Measurements from ENCODE around the gene NISCH. TPM values are rescaled to one million over a fixed set of nuclear protein-coding genes. Genes with fewer than 3 reads are reported as not detected.

NISCH gene
- polyA plus RNA-seq, 4 donors, result 95.0 to 110 (median 105) TPM

DNA sequence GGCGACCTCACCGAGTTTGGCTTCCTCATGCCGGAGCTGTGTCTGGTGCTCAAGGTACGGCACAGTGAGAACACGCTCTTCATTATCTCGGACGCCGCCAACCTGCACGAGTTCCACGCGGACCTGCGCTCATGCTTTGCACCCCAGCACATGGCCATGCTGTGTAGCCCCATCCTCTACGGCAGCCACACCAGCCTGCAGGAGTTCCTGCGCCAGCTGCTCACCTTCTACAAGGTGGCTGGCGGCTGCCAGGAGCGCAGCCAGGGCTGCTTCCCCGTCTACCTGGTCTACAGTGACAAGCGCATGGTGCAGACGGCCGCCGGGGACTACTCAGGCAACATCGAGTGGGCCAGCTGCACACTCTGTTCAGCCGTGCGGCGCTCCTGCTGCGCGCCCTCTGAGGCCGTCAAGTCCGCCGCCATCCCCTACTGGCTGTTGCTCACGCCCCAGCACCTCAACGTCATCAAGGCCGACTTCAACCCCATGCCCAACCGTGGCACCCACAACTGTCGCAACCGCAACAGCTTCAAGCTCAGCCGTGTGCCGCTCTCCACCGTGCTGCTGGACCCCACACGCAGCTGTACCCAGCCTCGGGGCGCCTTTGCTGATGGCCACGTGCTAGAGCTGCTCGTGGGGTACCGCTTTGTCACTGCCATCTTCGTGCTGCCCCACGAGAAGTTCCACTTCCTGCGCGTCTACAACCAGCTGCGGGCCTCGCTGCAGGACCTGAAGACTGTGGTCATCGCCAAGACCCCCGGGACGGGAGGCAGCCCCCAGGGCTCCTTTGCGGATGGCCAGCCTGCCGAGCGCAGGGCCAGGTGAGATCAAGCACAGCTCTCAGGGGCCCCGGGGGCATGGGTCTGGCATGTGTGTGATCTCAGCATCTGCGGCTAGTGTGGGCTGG, 32.6 kb downstream of the NISCH start:
- DNase-seq (ENCODE audit: low read depth in 4 of 4, low spot score in 3 of 4), result no peak

- no peak for DNase-seq (ENCODE audit: low read depth in 4 of 4, low spot score in 3 of 4)
These were observed 33.3 kb downstream of the NISCH start for GRCh38 chr3:52488746-52489145.

DNA sequence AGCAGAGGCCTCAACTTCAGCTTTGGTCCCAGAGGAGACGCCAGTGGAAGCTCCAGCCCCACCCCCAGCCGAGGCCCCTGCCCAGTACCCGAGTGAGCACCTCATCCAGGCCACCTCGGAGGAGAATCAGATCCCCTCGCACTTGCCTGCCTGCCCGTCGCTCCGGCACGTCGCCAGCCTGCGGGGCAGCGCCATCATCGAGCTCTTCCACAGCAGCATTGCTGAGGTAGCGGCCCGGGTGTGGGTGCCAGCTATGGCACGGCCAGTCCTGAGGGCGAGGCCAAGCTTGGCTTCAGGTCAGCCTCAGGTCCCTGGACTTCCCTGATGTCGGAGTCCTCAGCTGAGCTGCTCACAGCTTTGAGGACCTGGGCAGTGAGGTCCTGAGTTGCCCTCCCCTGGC, 34.0 kb downstream of the NISCH start:
- no peak for DNase-seq (ENCODE audit: low read depth in 4 of 4, low spot score in 3 of 4)

- DNase-seq (ENCODE audit: low read depth in 4 of 4, low spot score in 3 of 4), result no peak
These were observed 34.9 kb downstream of the NISCH start for GRCh38 chr3:52490035-52490938.

DNA sequence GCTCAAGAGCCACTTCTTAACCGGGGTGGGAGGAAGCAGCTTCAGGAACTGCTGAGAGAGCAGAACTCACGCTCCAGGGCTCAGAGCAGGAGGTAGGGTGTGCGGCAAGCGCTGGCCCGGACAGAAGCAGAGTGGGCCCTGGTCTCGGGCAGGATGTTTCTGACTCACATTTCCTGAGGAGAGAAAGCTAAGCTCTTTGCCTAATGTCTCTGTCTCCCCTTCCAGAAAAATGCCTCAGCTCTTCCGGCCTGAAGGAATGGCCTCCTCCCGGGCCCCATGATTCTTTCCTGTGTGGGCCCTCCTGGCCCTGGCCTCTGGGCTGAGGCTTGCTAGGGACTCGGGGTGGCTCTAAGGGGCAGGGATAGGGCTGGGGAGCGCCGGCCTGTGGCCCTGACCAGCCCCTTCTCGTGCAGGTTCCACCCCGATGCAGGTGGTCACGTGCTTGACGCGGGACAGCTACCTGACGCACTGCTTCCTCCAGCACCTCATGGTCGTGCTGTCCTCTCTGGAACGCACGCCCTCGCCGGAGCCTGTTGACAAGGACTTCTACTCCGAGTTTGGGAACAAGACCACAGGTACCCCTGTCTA, 35.6 kb downstream of the NISCH start:
- DNase-seq (ENCODE audit: low read depth in 4 of 4, low spot score in 3 of 4), result no peak

- DNase-seq (ENCODE audit: low read depth in 4 of 4, low spot score in 3 of 4), result no peak
These were observed 36.7 kb downstream of the NISCH start for GRCh38 chr3:52492059-52492458.

GRCh38 chr3:52493232-52494017, 38.0 kb downstream of the NISCH start:
- no peak for DNase-seq (ENCODE audit: low read depth in 4 of 4, low spot score in 3 of 4)

DNA sequence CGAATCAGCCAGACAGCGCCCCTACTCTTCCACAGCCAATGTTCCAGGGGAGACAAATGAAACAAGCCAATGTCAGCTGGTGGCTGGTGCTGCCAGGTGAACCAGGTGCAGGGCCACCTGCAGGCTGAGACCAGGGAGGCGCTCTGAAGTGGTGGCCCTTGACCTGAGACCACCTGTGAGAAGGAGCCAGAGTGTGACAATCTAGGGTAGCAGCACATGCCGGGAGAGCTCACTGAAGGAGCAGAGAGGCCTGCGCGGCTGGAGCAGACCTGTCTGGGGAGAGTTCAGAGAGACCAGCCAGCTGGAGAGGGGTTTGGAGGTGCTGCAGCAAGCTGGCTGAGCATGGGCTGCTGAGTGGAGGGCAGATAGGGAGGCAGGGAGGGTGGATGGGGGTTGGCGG, 39.0 kb downstream of the NISCH start:
- DNase-seq (ENCODE audit: low read depth in 4 of 4, low spot score in 3 of 4), result no peak

DNA sequence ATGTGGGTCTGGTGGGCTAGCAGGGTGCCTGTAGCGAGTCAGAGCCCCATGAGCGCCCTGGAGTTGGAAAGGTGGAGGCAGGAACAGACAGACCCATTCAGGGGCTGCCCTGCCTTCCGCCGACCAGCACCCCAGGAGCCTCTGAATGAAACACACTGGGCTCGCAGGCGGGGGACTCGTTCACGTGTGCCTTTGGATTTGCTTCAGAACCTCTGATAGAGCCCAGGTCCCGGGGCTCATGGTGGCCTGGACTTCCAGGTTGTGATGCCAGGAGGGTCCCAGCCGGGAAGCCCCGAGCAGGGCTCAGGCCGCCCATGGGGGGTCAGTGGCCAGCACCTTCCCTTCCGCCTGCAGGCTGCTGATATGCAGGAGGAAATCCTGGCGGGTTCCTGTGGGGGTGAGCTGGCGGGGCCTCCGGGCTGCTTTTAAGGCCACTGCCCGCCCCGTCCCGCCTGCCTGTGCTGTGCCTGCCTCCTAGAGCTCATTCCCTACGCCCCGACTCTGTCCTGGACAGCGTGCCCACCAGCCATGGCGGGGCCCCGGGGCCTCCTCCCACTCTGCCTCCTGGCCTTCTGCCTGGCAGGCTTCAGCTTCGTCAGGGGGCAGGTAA, 39.6 kb downstream of the NISCH start, which contains the start of gene STAB1:
TSS of gene STAB1 (plus strand) at position 453 of the 610 bp plus-strand sequence. CDS start at position 529, 76 bp downstream.
- no peak for DNase-seq (ENCODE audit: low read depth in 4 of 4, low spot score in 3 of 4)

DNA sequence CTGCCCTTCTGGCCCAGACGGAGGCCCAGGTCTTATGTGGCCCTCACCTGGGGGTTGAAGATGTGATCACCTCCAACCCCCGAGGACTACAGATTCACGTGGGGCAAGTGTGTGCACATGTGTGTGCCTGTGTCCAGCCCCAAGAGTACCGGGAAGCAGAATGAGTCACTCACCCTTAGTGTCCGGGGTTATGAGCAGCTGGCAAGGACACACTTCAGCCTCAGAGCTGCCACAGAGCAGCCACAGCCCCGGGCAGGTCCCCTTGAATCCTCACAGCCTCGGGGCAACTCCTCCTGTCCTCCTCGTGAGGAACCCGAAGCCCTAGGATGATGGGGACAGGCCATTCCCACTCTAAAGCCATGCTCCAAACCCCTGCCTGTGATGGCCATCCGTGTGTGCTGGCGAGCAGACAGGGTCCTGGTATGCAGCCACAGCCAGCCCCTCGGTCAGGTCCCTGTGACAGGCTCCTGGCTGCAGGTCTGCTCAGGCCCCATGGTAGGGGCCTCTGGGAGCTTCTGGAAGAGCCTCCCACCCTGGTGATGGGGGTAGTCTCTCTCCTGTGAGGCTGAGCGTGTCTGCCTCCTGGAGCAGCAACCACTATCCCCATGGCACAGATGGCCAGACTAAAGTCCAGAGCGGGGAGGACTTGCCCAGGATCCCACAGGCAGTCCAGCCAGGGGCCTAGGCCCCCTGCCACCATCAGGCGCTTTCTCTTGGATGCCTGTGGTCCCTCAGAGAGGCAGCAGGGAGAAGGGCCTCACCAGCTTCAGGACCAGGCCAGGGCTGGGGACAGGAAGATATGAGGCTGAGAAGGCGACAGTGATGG, 40.6 kb downstream of the NISCH start:
- no peak for DNase-seq (ENCODE audit: low read depth in 4 of 4, low spot score in 3 of 4)

DNA sequence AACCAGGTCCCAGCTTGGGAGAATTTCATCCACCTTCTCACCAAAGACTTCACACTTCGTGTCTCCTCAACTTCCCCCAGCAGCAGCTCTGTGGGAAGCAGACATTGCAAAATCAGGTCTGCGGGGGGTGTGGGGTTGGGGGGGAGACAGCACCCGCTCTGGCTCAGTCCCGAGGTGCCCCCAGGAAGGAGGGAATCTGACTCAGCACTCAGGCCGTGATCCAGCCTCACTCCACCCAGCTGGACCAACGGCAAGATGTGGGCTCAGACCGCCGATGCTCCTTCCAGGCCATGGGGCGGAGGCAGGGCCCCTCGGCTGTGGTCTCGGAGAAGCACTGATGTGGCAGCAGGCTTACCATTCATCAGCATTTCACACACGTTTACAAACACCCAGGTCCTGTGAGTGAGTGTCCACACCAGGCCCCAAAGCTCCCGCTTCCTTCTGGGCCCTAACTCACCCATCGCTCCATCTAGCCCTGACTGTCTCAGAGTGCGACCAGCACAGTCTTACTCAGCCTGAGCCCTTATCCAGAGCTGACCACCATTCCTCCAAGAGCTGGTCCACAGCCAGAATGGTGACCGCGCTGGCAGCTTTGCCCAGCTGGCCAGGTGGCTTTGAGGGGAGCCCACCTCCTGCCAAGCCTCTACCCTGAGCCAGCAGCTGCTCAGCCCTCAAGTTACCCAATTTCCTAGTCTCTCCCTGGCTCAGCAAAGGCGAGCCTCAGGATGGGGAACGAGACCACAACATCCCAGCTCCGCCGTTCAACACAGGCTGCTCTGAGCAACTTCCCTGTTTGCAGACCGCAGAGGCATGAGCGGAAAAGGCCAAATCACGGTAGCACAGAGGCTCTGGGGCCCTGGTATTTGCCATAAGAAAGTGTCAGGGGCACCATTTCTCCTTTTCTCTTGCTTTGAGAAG, 43.0 kb downstream of the NISCH start:
- DNase-seq (ENCODE audit: low read depth in 4 of 4, low spot score in 3 of 4), result no peak

DNA sequence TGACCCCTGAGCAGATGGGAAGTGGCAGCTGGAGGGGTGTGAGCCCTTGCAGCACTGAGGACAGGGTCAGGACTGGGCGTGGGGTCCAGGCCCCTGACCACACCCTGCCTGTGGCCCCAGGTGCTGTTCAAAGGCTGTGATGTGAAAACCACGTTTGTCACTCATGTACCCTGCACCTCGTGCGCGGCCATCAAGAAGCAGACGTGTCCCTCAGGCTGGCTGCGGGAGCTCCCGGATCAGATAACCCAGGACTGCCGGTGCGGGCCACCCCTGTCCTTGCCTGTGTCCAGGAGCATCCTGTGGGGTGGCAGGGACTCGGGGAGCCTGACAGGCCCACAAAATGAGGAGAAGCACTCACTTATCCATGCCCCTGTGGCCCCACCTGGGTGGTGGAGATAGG, 45.6 kb downstream of the NISCH start:
- DNase-seq (ENCODE audit: low read depth in 4 of 4, low spot score in 3 of 4), result no peak

DNA sequence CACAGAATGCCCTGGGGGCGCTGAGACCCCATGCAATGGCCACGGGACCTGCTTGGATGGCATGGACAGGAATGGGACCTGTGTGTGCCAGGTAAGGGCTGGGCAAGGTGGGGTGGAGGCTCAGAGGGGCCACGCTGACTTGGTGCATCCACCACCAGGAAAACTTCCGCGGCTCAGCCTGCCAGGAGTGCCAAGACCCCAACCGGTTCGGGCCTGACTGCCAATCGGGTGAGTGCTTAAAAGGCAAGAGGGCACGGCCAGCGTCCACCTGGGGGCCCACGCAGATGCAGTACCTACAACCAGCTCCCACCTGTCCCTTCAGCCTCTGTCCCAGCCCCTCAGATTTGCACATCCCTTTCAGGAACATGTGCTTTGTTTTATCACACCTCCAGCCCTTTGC, 46.6 kb downstream of the NISCH start:
- DNase-seq (ENCODE audit: low read depth in 4 of 4, low spot score in 3 of 4), result no peak

DNA sequence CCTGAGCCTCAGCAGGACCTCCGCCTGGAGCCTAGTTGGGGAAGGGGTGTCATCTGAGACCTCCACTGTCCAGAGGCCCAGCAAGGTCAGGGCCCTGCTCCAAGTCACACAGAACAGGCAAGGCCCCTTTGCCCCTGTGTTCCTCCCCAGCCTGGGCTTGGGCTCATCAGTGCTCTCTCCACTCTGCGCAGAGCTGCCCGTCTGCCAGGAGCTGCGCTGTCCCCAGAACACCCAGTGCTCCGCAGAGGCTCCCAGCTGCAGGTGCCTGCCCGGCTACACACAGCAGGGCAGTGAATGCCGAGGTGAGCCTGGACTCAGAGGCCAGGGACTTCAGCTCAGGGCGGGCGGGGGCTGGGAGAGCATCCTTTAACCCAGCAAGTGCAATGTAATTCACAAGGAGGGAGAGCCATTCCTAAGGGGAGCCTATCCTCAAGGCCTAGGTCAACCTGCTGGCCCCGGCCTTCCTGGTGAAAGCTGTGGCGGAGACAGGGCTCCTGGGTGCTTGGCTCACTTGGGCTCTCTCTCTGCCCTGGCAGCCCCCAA, 47.5 kb downstream of the NISCH start:
- no peak for DNase-seq (ENCODE audit: low read depth in 4 of 4, low spot score in 3 of 4)

DNA sequence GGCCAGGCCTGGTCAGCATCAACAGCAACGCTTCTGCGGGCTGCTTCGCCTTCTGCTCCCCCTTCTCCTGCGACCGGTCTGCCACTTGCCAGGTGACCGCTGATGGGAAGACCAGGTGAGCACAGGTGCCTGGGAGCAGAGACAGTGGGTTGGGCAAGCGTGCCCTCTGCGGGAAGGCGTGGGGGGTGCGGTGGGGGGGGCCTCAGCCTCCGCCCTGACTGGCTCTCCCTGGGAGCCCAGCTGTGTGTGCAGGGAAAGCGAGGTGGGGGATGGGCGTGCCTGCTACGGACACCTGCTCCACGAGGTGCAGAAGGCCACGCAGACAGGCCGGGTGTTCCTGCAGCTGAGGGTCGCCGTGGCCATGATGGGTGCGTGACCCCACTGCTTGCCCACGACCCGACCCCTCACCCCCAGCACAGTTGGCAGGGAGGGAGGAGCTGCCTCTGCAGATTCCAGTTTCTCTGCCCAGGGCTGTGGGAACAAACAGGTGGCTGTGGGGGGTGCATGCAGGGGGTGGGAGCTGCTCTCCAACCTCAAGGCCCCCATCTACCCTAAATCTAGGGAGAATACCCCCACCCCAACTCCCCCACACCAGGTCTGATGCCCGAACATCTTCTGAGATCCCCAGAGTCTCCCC, 48.5 kb downstream of the NISCH start:
- no peak for DNase-seq (ENCODE audit: low read depth in 4 of 4, low spot score in 3 of 4)

DNA sequence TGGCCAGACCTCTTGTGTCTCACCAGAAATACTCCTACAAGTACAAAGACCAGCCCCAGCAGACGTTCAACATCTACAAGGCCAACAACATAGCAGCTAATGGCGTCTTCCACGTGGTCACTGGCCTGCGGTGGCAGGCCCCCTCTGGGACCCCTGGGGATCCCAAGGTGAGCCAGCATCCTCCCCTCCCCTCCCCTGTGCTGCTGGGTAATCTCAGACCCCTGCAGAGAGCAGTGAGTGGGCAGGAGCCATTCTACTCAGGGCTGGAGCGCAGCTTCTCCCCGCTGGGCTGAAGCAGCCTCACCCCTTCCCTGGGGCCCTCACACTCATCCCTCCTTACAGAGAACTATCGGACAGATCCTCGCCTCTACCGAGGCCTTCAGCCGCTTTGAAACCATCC, 49.6 kb downstream of the NISCH start:
- no peak for DNase-seq (ENCODE audit: low read depth in 4 of 4, low spot score in 3 of 4)

GRCh38 chr3:52506266-52506966, 51.0 kb downstream of the NISCH start:
- DNase-seq (ENCODE audit: low read depth in 4 of 4, low spot score in 3 of 4), result no peak
